ENCODE measurements around the gene ACSS2. TPM values are rescaled to one million over a fixed set of nuclear protein-coding genes. Genes with fewer than 3 reads are reported as not detected.

Gene ACSS2
- total and polyA plus RNA-seq, 2 experiments from 2014 or later = 26.1 to 49.3 TPM

DNA sequence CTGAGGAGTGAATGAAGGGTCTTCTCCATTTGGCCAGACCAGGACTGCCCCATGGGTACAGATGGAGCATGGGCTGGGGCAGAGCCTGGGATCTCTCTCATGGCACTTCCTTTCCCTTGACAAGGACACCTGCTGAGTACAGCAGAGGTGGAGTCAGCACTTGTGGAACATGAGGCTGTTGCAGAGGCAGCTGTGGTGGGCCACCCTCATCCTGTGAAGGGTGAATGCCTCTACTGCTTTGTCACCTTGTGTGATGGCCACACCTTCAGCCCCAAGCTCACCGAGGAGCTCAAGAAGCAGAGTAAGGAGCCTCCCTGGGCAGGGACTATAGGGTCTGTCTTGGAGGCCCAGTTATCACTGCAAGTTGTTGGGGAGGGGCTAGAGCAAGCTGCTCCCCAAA lies 49.6 kb downstream of the ACSS2 start (continued):
- TF ChIP-seq, protein P1, sequence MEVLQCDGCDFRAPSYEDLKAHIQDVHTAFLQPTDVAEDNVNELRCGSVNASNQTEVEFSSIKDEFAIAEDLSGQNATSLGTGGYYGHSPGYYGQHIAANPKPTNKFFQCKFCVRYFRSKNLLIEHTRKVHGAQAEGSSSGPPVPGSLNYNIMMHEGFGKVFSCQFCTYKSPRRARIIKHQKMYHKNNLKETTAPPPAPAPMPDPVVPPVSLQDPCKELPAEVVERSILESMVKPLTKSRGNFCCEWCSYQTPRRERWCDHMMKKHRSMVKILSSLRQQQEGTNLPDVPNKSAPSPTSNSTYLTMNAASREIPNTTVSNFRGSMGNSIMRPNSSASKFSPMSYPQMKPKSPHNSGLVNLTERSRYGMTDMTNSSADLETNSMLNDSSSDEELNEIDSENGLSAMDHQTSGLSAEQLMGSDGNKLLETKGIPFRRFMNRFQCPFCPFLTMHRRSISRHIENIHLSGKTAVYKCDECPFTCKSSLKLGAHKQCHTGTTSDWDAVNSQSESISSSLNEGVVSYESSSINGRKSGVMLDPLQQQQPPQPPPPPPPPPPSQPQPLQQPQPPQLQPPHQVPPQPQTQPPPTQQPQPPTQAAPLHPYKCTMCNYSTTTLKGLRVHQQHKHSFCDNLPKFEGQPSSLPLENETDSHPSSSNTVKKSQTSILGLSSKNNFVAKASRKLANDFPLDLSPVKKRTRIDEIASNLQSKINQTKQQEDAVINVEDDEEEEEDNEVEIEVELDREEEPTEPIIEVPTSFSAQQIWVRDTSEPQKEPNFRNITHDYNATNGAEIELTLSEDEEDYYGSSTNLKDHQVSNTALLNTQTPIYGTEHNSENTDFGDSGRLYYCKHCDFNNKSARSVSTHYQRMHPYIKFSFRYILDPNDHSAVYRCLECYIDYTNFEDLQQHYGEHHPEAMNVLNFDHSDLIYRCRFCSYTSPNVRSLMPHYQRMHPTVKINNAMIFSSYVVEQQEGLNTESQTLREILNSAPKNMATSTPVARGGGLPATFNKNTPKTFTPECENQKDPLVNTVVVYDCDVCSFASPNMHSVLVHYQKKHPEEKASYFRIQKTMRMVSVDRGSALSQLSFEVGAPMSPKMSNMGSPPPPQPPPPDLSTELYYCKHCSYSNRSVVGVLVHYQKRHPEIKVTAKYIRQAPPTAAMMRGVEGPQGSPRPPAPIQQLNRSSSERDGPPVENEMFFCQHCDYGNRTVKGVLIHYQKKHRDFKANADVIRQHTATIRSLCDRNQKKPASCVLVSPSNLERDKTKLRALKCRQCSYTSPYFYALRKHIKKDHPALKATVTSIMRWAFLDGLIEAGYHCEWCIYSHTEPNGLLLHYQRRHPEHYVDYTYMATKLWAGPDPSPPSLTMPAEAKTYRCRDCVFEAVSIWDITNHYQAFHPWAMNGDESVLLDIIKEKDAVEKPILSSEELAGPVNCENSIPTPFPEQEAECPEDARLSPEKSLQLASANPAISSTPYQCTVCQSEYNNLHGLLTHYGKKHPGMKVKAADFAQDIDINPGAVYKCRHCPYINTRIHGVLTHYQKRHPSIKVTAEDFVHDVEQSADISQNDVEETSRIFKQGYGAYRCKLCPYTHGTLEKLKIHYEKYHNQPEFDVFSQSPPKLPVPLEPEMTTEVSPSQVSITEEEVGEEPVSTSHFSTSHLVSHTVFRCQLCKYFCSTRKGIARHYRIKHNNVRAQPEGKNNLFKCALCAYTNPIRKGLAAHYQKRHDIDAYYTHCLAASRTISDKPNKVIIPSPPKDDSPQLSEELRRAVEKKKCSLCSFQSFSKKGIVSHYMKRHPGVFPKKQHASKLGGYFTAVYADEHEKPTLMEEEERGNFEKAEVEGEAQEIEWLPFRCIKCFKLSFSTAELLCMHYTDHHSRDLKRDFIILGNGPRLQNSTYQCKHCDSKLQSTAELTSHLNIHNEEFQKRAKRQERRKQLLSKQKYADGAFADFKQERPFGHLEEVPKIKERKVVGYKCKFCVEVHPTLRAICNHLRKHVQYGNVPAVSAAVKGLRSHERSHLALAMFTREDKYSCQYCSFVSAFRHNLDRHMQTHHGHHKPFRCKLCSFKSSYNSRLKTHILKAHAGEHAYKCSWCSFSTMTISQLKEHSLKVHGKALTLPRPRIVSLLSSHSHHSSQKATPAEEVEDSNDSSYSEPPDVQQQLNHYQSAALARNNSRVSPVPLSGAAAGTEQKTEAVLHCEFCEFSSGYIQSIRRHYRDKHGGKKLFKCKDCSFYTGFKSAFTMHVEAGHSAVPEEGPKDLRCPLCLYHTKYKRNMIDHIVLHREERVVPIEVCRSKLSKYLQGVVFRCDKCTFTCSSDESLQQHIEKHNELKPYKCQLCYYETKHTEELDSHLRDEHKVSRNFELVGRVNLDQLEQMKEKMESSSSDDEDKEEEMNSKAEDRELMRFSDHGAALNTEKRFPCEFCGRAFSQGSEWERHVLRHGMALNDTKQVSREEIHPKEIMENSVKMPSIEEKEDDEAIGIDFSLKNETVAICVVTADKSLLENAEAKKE (CRISPR knock-in tag; IDR thresholded peaks at IDR 0.05) = no peak
- TF ChIP-seq JUNB (IDR thresholded peaks at IDR 0.05; ENCODE audit: unreplicated experiment) = no peak

DNA sequence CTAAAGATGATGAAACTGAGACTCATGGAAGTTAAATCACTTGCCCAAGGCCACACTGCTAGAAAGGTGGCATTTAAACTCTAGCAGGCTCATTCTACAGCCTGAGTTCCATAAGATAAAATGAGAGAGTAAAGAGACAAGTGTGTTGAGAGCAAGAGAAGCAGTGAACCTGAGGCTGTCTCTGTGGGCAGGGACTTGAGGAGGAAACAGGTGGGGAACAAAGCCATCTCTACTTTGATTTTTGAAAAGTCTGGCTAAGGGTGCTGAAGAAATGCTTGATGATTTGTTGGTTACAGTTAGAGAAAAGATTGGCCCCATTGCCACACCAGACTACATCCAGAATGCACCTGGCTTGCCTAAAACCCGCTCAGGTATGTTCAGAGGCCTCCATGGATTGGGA lies 50.2 kb downstream of the ACSS2 start:
- Histone ChIP-seq H3K79me2 (replicated peaks; ENCODE audit: insufficient read depth) (no peaks in the 10 kb centered on the region), H3K27ac (ENCODE audit: low read depth) (no peak overlapping the region), H3K9me2 (ENCODE audit: insufficient read depth) (peaks cover 5% of the 10 kb centered on the region; the same call in 1 of the 2 replicates), H3K4me1 (ENCODE audit: insufficient read depth) (no peaks in the 10 kb centered on the region), H3K4me3 (no peak overlapping the region), H3K27me3 (ENCODE audit: insufficient read depth) (no peaks in the 10 kb centered on the region), H4K20me1 (replicated peaks; ENCODE audit: insufficient read depth) (peaks cover 5% of the 10 kb centered on the region; the same call in 1 of the 2 replicates), H3K4me2 (no peak overlapping the region), H3F3A (replicated peaks; ENCODE audit: low read depth) (no peaks in the 10 kb centered on the region), H3K36me3 (ENCODE audit: insufficient read depth) (peaks cover 15% of the 10 kb centered on the region), H2AFZ (no peak overlapping the region)
- no peaks in the 10 kb centered on the region for H3K9me3 Mint-ChIP-seq
- peaks cover 19% of the 10 kb centered on the region for H3K36me3 Mint-ChIP-seq (ENCODE audit: low read depth)
- TF ChIP-seq, protein P2, sequence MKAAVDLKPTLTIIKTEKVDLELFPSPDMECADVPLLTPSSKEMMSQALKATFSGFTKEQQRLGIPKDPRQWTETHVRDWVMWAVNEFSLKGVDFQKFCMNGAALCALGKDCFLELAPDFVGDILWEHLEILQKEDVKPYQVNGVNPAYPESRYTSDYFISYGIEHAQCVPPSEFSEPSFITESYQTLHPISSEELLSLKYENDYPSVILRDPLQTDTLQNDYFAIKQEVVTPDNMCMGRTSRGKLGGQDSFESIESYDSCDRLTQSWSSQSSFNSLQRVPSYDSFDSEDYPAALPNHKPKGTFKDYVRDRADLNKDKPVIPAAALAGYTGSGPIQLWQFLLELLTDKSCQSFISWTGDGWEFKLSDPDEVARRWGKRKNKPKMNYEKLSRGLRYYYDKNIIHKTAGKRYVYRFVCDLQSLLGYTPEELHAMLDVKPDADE (IDR thresholded peaks at IDR 0.05) = no peak
- no peak for TF ChIP-seq STAT1 (IDR thresholded peaks at IDR 0.05; ENCODE audit: unreplicated experiment)
- DNase-seq (ENCODE audit: low spot score) = no peak
- no peak overlapping the region for H3K4me3 Mint-ChIP-seq
- ATAC-seq = no peak
- H3K27ac Mint-ChIP-seq = no peak overlapping the region; the same call in 1 of the 2 replicates
- no peaks in the 10 kb centered on the region for H3K4me1 Mint-ChIP-seq
- peaks cover 2% of the 10 kb centered on the region for H3K27me3 Mint-ChIP-seq (ENCODE audit: insufficient read depth, low read depth, poor library complexity)

All from GM23338 (cell line).